ENCODE results near the gene MTHFD2.
A peak's percentile ranks its signal among the peaks of the same experiment; 100 is the strongest.

MTHFD2 gene

DNA sequence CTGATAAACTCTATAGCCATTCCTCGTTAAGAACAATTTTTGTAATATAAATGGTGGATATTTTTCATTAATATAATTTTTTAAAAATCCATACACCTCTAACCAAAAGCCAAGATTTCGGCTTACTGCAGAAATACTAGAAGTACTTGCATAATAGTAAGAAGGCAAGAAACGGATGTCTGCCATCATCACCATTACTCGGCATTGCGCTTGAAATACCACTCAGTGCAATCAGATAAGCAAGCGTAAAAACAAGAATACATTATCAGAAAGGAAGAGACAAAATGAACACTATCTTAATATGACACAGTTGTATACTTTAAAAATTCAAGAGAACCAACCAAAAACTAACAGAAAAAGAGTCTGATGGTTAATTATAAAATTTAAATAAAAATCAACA is 35.5 kb upstream of the MTHFD2 start:
- Mint-ChIP-seq H3K4me3 (no peak overlapping the region), H3K4me1 (no peaks in the 10 kb centered on the region), H3K9me3 (peaks cover 5% of the 10 kb centered on the region), H3K36me3 (ENCODE audit: low read depth) (peaks cover 81% of the 10 kb centered on the region), H3K27me3 (ENCODE audit: low read depth) (no peaks in the 10 kb centered on the region), H3K27ac (no peak overlapping the region)
- TF ChIP-seq, protein P1, sequence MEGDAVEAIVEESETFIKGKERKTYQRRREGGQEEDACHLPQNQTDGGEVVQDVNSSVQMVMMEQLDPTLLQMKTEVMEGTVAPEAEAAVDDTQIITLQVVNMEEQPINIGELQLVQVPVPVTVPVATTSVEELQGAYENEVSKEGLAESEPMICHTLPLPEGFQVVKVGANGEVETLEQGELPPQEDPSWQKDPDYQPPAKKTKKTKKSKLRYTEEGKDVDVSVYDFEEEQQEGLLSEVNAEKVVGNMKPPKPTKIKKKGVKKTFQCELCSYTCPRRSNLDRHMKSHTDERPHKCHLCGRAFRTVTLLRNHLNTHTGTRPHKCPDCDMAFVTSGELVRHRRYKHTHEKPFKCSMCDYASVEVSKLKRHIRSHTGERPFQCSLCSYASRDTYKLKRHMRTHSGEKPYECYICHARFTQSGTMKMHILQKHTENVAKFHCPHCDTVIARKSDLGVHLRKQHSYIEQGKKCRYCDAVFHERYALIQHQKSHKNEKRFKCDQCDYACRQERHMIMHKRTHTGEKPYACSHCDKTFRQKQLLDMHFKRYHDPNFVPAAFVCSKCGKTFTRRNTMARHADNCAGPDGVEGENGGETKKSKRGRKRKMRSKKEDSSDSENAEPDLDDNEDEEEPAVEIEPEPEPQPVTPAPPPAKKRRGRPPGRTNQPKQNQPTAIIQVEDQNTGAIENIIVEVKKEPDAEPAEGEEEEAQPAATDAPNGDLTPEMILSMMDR (IDR thresholded peaks at IDR 0.05; ENCODE audit: unreplicated experiment in 3 of 3) = no peak

DNA sequence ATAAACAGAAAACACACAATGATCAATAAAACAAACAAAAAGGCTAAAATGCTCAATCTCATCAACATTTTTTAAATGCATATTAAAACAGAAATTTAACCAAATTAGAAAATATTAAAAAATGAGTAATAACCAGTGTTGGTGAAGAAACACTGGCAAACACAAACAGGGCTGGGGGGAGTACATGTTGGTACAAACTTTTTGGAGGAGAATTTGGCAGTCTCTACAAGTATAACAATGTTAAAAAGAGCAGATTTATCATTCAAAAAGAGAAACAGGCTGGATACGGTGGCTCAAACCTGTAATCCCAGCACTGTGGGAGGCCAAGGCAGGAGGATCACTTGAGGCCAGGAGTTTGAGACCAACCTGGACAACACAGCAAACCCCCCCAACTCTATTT is 33.7 kb upstream of the MTHFD2 start:
- H3K36me3 Mint-ChIP-seq (ENCODE audit: low read depth) = peaks cover 79% of the 10 kb centered on the region
- TF ChIP-seq, protein P1 (IDR thresholded peaks at IDR 0.05; ENCODE audit: unreplicated experiment in 3 of 3) = no peak

DNA sequence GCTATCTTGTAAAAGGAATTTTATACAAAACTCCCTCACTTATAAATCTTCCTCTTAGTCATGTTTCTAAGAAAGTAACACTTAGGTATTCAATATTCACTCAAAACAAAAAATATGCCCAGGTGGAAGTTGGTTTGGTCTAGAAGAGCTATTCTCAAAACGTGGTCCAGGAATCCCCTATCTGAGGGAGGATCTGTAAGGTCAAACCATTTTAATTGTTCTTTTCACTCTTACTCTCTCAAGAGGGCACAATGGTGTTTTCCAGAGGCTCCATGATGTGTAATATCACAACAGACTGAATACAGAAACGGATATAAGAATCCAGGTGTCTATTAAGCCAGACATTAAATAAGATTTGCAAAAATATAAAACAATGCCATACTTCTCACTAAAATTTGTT is 29.7 kb upstream of the MTHFD2 start:
- Mint-ChIP-seq H3K4me3 (no peak overlapping the region), H3K9me3 (peaks cover 5% of the 10 kb centered on the region), H3K27ac (no peak overlapping the region), H3K27me3 (ENCODE audit: low read depth) (no peaks in the 10 kb centered on the region), H3K4me1 (no peaks in the 10 kb centered on the region), H3K36me3 (ENCODE audit: low read depth) (peaks cover 73% of the 10 kb centered on the region)
- TF ChIP-seq, protein P1 (IDR thresholded peaks at IDR 0.05; ENCODE audit: unreplicated experiment in 3 of 3) = no peak

More for the DNA sequence above, 33.7 kb upstream of the MTHFD2 start:
- Mint-ChIP-seq H3K27me3 (ENCODE audit: low read depth) (no peaks in the 10 kb centered on the region), H3K27ac (no peak overlapping the region), H3K4me1 (no peaks in the 10 kb centered on the region), H3K9me3 (peaks cover 5% of the 10 kb centered on the region), H3K4me3 (no peak overlapping the region)

DNA sequence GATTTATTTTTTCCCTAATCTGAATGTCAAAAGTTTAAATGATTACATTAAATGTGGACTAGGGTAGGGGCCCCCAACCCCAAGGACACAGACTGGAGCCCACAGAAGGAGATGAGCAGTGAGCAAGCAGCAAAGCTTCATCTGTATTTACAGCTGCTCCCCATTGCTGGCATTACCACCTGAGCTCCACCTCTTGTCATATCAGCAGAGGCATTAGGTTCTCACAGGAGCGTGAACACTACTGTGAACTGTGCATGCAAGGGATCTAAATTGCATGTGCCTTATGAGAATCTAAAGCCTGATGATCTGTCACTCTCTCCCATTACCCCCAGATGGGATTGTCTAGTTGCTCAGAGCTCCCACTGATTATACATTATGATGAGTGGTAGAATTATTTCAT is 23.5 kb upstream of the MTHFD2 start:
- no peak overlapping the region for H3K27ac Mint-ChIP-seq
- TF ChIP-seq, protein P1 (IDR thresholded peaks at IDR 0.05; ENCODE audit: unreplicated experiment in 3 of 3) = no peak
- peak overlapping the region; percentile 6 to 53 (median 17) for H3K4me3 Mint-ChIP-seq
- H3K27me3 Mint-ChIP-seq (ENCODE audit: low read depth) = no peaks in the 10 kb centered on the region
- H3K9me3 Mint-ChIP-seq = peaks cover 7% of the 10 kb centered on the region
- peaks cover 14% of the 10 kb centered on the region for H3K4me1 Mint-ChIP-seq
- peaks cover 57% of the 10 kb centered on the region for H3K36me3 Mint-ChIP-seq (ENCODE audit: low read depth)

DNA sequence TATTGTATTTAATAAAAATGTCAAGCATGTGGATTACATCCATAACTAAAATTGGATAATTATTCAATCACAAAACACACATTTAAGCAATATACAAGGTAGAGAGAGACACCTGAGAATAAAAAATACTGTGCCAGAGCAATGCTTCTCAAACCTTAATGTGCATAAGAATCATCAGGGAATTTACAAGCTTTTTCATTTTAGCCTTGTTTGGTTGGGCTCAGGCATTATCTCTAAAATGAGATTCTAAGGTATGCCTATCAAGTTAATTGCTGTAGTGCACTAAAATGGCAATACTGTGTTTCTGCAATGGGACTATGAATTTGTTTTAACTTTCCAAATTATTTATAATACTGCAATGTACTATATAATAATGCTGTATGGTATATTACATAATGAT is 20.7 kb upstream of the MTHFD2 start:
- Mint-ChIP-seq H3K4me1 (peaks cover 14% of the 10 kb centered on the region), H3K27me3 (ENCODE audit: low read depth) (no peaks in the 10 kb centered on the region), H3K9me3 (peaks cover 7% of the 10 kb centered on the region), H3K27ac (peak overlapping the region; percentile 92 to 97 (median 94)), H3K36me3 (ENCODE audit: low read depth) (peaks cover 38% of the 10 kb centered on the region), H3K4me3 (peak overlapping the region; percentile 85 to 98 (median 95))
- TF ChIP-seq, protein P1 (IDR thresholded peaks at IDR 0.05; ENCODE audit: unreplicated experiment in 3 of 3) = no peak

DNA sequence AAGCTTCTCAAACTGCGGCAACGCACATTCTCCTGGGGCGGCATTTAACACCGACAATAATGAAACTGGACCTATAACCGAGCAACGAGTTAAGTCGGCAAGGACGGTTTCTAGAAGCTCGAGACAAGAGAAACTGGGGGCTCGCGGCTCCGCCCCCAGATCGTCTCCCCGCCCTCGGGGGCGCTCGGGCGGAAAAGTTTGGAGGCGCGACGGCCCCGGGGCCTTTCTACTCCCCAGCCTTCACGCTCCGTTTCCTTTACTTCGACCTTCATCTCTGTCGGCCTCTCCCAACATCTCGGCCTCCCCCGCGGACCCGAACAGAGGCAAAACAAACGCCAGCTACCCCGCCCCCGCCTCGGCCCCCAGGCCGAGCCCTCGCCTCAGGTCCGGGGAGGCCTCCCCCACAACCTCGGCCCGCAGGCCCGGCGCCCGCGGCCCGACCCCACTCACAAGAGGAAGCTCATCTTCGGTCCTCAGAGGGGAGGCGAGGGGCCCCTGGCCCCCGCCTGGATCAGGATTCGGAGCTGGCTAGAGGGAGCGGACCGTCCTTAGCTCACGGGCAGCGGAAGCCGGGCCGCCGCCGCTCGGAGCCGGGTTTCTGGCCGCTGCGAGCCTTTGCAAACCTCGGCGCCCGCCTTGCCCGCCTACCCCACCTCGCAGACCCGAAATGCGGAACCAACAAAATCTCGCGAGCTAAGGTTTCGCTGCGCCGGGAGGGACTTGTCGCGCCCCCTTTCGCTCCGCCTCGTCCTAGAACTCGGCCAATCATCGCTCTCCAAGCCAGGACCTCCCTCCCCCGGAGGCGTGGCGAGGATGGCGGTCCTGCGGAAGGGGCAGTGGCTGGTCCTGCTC is 20.0 kb upstream of the MTHFD2 start, which contains the start of gene MOB1A:
MOB1A (minus strand) TSS at position 669 of the 852 bp plus-strand sequence; CDS start at position 464, 205 bp downstream.
- Mint-ChIP-seq H3K4me1 (peaks cover 14% of the 10 kb centered on the region), H3K36me3 (ENCODE audit: low read depth) (peaks cover 33% of the 10 kb centered on the region), H3K27me3 (ENCODE audit: low read depth) (no peaks in the 10 kb centered on the region), H3K4me3 (peak within 1 kb of the TSS; percentile 85 to 98 (median 95)), H3K9me3 (peaks cover 7% of the 10 kb centered on the region), H3K27ac (peak within 1 kb of the TSS; percentile 92 to 97 (median 94))
- TF ChIP-seq, protein P1 (IDR thresholded peaks at IDR 0.05; ENCODE audit: unreplicated experiment in 3 of 3) = no peak

Data from nephron (organoid).